Activated CD8-positive, alpha-beta T cell treated with anti-CD3 and anti-CD28 coated beads for 36 hours (primary cell): ENCODE results near the gene EXO5. TPM values are rescaled to one million over a fixed set of nuclear protein-coding genes. Genes with fewer than 3 reads are reported as not detected.
"Not testable (repeated sequence)": the region's sequence is repeated elsewhere in the genome, so short reads cannot be mapped to it uniquely, and the experiment has no call there.

Experiments
- ATAC-seq: fragments of 200-7000 bp; cut with Tn5 transposase; one replicate; pipeline ENCODE4 v1.10.0; 2021; ENCODE audit warnings: mild to moderate bottlenecking, moderate library complexity
- CTCF ChIA-PET: fragments of 350-600 bp; sonication (Branson Sonifier 250); formaldehyde crosslinking; loops from one replicate; lab custom pipeline; 2021; ENCODE audit warnings: antibody characterized with exemption; lab: Charles Lee
- POLR2A ChIA-PET: fragments of 350-600 bp; sonication (Branson Sonifier 250); formaldehyde crosslinking; loops from one replicate; lab custom pipeline; 2021; ENCODE audit warnings: antibody characterized with exemption; lab: Charles Lee
- DNase-seq: peaks from one replicate; pipeline ENCODE4 v3.0.0-alpha.2; 2020
- H3K27ac Mint-ChIP-seq: one replicate; pipeline ENCODE4 v1.8.0; 2021; ENCODE audit warnings: mild to moderate bottlenecking, mixed read lengths
- H3K27me3 Mint-ChIP-seq: one replicate; pipeline ENCODE4 v1.8.0; 2021; ENCODE audit warnings: mixed read lengths
- H3K36me3 Mint-ChIP-seq: one replicate; pipeline ENCODE4 v1.8.0; 2021; ENCODE audit warnings: low read depth, mixed read lengths
- H3K4me1 Mint-ChIP-seq: one replicate; pipeline ENCODE4 v1.8.0; 2021; ENCODE audit warnings: low read depth, mixed read lengths
- H3K4me3 Mint-ChIP-seq: one replicate; pipeline ENCODE4 v1.8.0; 2021; ENCODE audit warnings: mild to moderate bottlenecking, moderate library complexity, mixed read lengths
- H3K9me3 Mint-ChIP-seq: one replicate; pipeline ENCODE4 v1.8.0; 2021; ENCODE audit warnings: mixed read lengths
- intact Hi-C: fragments of 100-400 bp; cut with micrococcal nuclease; formaldehyde crosslinking; loops from one replicate; pipeline ENCODE4 v1.10.0; 2022
- total RNA-seq, 2 experiments: library from RNA; stranded (reverse); gene quantifications; one replicate each; pipeline ENCODE4 v1.2.3, GENCODE V29; 2021
- TF ChIP-seq, protein P1 (sequence below): fragments of 200-600 bp; IDR thresholded peaks from one replicate; pipeline ENCODE4 v1.8.0; 2022; ENCODE audit warnings: antibody characterized with exemption, mild to moderate bottlenecking

The EXO5 gene
- total RNA-seq, 2 experiments from 2014 or later = 8.7 to 10.2 TPM

DNA sequence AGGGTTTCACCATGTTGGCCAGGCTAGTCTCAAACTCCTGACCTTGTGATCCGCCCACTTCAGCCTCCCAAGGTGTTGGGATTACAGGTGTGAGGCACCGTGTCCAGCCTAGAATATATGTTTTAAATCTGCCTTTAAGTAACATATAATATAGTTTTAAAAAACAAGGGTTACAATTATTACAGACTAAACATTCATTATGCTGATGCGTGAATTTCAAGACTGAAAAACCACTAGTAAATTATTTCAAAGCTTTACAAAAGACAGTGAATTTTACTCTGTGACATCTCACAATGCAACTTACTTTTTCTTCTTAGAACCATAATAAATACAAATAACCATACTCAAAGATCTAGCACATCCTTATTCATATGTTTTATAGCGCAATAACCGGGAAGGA lies 47.6 kb downstream of the EXO5 start:
- H3K27ac Mint-ChIP-seq = no peak overlapping the region

DNA sequence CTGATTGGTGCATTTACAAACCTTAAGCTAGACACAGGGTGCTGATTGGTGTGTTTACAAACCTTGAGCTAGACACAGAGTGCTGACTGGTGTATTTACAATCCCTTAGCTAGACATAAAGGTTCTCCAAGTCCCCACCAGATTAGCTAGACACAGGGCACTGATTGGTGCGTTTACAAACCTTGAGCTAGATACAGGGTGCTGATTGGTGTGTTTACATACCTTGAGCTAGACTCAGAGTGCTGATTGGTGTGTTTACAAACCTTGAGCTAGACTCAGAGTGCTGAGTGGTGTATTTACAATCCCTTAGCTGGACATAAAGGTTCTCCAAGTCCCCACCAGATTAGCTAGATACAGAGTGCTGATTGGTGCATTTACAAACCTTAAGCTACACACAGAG lies 49.7 kb downstream of the EXO5 start:
- ATAC-seq, H3K27me3 Mint-ChIP-seq, H3K4me3 Mint-ChIP-seq, H3K4me1 Mint-ChIP-seq, POLR2A ChIA-PET, intact Hi-C loops, H3K27ac Mint-ChIP-seq, H3K9me3 Mint-ChIP-seq, H3K36me3 Mint-ChIP-seq, DNase-seq: not testable (repeated sequence)
- CTCF ChIA-PET = interaction anchor here (1.0 to 4.4 kb wide), 2 partner anchors 26 to 120 kb away, joined by 3 to 20 read pairs; partner anchors contain the start of gene ZNF684

More for the DNA sequence above, 47.6 kb downstream of the EXO5 start:
- intact Hi-C loops = no loop called here
- ChIA-PET CTCF (interaction anchor here (4.4 kb wide), 1 partner anchor 24 kb away, joined by 20 read pairs; the partner anchor contains the start of gene ZNF684), POLR2A (interaction anchor here (0.7 kb wide), 1 partner anchor 555 kb away, joined by 3 read pairs; no protein-coding TSS in a partner anchor)
- Mint-ChIP-seq H3K36me3 (no peaks in the 10 kb centered on the region), H3K4me3 (no peak overlapping the region), H3K27me3 (no peaks in the 10 kb centered on the region), H3K4me1 (no peaks in the 10 kb centered on the region), H3K9me3 (no peaks in the 10 kb centered on the region)
- no peak for ATAC-seq
- TF ChIP-seq, protein P1, sequence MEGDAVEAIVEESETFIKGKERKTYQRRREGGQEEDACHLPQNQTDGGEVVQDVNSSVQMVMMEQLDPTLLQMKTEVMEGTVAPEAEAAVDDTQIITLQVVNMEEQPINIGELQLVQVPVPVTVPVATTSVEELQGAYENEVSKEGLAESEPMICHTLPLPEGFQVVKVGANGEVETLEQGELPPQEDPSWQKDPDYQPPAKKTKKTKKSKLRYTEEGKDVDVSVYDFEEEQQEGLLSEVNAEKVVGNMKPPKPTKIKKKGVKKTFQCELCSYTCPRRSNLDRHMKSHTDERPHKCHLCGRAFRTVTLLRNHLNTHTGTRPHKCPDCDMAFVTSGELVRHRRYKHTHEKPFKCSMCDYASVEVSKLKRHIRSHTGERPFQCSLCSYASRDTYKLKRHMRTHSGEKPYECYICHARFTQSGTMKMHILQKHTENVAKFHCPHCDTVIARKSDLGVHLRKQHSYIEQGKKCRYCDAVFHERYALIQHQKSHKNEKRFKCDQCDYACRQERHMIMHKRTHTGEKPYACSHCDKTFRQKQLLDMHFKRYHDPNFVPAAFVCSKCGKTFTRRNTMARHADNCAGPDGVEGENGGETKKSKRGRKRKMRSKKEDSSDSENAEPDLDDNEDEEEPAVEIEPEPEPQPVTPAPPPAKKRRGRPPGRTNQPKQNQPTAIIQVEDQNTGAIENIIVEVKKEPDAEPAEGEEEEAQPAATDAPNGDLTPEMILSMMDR = no peak
- no peak for DNase-seq

DNA sequence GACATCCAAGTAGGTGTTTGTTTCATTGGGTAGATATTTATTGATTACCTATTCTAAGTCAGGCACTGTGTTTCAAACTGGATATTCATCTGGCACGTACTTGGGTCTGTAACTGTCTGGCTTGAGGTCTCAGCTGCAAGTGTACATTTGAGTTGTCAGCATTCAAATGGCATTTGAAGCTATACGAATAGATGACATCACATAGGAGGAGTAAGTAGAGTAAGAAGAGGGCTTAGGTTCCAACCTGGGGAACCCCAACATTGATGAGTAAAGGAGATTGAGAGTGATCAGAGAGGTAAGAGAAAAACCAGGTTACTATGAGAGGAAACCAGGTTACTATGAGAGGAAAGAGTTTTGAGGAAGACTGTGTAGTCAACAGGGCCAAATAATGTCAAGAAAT lies 53.6 kb downstream of the EXO5 start:
- Mint-ChIP-seq H3K4me1 (peaks cover 10% of the 10 kb centered on the region), H3K36me3 (no peaks in the 10 kb centered on the region), H3K27ac (no peak overlapping the region), H3K4me3 (no peak overlapping the region), H3K27me3 (no peaks in the 10 kb centered on the region), H3K9me3 (peaks cover 2% of the 10 kb centered on the region)
- DNase-seq (no peak), ATAC-seq (peak; percentile 62)
- POLR2A ChIA-PET = no interaction called here
- CTCF ChIA-PET = no interaction called here
- intact Hi-C loops = no loop called here
- TF ChIP-seq, protein P1 = no peak

DNA sequence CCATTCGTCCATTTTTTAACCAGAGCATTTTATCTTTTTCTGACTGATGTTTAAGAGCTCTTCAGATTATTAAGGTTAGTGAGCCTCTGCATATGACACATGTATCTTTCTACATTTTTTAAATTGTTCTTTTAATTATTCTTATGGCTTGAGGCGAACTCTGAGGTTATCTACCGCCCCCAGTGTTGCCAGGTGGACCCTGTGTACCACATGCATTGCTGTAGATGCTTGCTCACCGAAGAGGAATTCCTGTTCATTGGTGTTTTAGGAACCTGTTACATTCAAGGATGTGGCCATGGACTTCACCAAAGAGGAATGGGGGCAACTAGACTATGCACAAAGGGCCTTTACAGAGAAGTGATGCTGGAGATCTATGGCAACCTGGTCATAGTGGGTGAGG lies 54.7 kb downstream of the EXO5 start:
- Mint-ChIP-seq H3K27ac (no peak overlapping the region), H3K27me3 (no peaks in the 10 kb centered on the region), H3K4me3 (no peak overlapping the region), H3K4me1 (peaks cover 10% of the 10 kb centered on the region), H3K36me3 (no peaks in the 10 kb centered on the region), H3K9me3 (peaks cover 2% of the 10 kb centered on the region)
- POLR2A ChIA-PET = interaction anchor here (0.5 to 0.8 kb wide), 2 partner anchors 33 to 364 kb away, joined by 3 read pairs; no protein-coding TSS in a partner anchor
- DNase-seq (no peak), ATAC-seq (no peak)
- intact Hi-C loops = no loop called here
- TF ChIP-seq, protein P1 = no peak
- CTCF ChIA-PET = no interaction called here

DNA sequence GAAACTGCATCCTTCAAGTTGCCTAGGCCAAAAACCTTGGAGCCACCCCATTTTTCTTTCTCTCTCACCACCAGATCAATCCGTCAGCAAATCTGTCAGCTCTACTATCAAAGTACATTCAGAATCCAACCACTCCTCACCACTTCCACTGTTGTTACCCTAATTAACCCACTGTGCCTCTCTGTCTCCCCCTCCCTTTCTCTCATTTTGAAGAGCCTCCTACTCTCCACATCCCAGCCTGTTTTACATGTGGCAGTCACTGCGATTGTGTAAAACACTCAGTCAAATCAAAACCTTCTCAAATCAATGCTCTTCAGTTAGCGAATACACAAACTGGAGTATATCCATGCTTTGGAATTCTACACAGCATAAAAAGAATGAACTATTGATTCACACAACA lies 55.9 kb downstream of the EXO5 start:
- intact Hi-C loops = no loop called here
- ChIA-PET CTCF (no interaction called here), POLR2A (no interaction called here)
- Mint-ChIP-seq H3K4me1 (peaks cover 10% of the 10 kb centered on the region), H3K36me3 (no peaks in the 10 kb centered on the region), H3K4me3 (no peak overlapping the region), H3K27ac (no peak overlapping the region), H3K9me3 (peaks cover 2% of the 10 kb centered on the region), H3K27me3 (no peaks in the 10 kb centered on the region)
- TF ChIP-seq, protein P1 = no peak
- no peak for DNase-seq
- no peak for ATAC-seq
